ENCODE measurements around the gene OIT3. TPM values are rescaled to one million over a fixed set of nuclear protein-coding genes. Genes with fewer than 3 reads are reported as not detected.

Gene OIT3
- total and polyA plus RNA-seq, 2 of the 8 experiments (the other 6 are each of a cell fraction or from before 2014, with no cell fraction given), result not detected

GRCh38 chr10:72981882-72982529 lies 88.5 kb downstream of the OIT3 start:
- FAIRE-seq, result no peak
- Histone ChIP-seq H4K20me1 (replicated peaks in 1 of 2; ENCODE audit: control insufficient read depth in 1 of 2, insufficient read depth in 2 of 2, low read length in 2 of 2) (no peaks in the 10 kb centered on the region), H2BK120ac (replicated peaks; ENCODE audit: low read depth, low read length) (no peak overlapping the region), H3K56ac (replicated peaks; ENCODE audit: insufficient read length, low read depth, low read length) (no peak overlapping the region), H2BK5ac (ENCODE audit: low read depth, low read length) (no peak overlapping the region), H2BK20ac (ENCODE audit: low read length) (no peak overlapping the region), H3K4me2 (ENCODE audit: insufficient read depth in 1 of 2, low read depth in 2 of 2, low read length in 2 of 2) (no peak overlapping the region), H3K4me1 (replicated peaks in 1 of 4; ENCODE audit: control insufficient read depth in 3 of 4, insufficient read depth in 4 of 4, low read length in 3 of 4) (no peaks in the 10 kb centered on the region), H2AK5ac (ENCODE audit: low read depth, low read length) (no peak overlapping the region), H2AFZ (ENCODE audit: low read length) (no peak overlapping the region), H3K79me2 (ENCODE audit: control insufficient read depth in 1 of 2, insufficient read depth in 2 of 2, low read length in 2 of 2) (no peaks in the 10 kb centered on the region), H3K9me3 (ENCODE audit: insufficient read depth in 2 of 2, low read depth in 1 of 2, low read length in 1 of 2) (0 out of 4 replicates have a peak, but pooled peaks cover 0 to 13% of the 10 kb centered on the region in 2 experiments), H3K27me3 (replicated peaks in 1 of 4; ENCODE audit: control insufficient read depth in 3 of 4, extremely low read depth in 1 of 4, insufficient read depth in 3 of 4, low read length in 3 of 4) (no peaks in the 10 kb centered on the region), H3K4me3 (ENCODE audit: extremely low read depth in 1 of 4, insufficient read depth in 2 of 4, low read depth in 3 of 4, low read length in 4 of 4) (no peak overlapping the region), H2BK12ac (ENCODE audit: low read depth, low read length) (0 out of 2 replicates have a peak overlapping the region, but pooled peaks have one; percentile 2), H3K4ac (replicated peaks; ENCODE audit: insufficient read length, low read depth, low read length) (no peak overlapping the region), H3K27ac (ENCODE audit: low read depth, low read length) (no peak overlapping the region), H3K9ac (replicated peaks in 1 of 4; ENCODE audit: extremely low read depth in 1 of 4, low read depth in 3 of 4, low read length in 3 of 4) (no peak overlapping the region), H4K5ac (ENCODE audit: insufficient read length, low read depth, low read length) (no peak overlapping the region), H3K23ac (ENCODE audit: insufficient read length) (no peak overlapping the region), H3K36me3 (ENCODE audit: control insufficient read depth in 2 of 4, insufficient read depth in 4 of 4, low read length in 3 of 4) (peaks cover 0 to 2% (median under 1%) of the 10 kb centered on the region in 4 experiments; a peak in 1 of 8 replicates), H4K91ac (replicated peaks; ENCODE audit: insufficient read length, low read length) (no peak overlapping the region), H3K79me1 (ENCODE audit: low read depth, low read length) (no peaks in the 10 kb centered on the region), H2BK15ac (ENCODE audit: low read length) (no peak overlapping the region), H3K23me2 (ENCODE audit: low read depth, low read length) (peaks cover 3% of the 10 kb centered on the region; the same call in 1 of the 2 replicates), H3K18ac (ENCODE audit: extremely low read depth, low read length) (no peak overlapping the region), H4K8ac (ENCODE audit: extremely low read depth, insufficient read depth, low read length) (no peak overlapping the region), H3K14ac (ENCODE audit: insufficient read length) (no peak overlapping the region)
- 90% methylated on average over 2 of the region's 2 CpGs; no CpG with 5 or more reads in 1 of the 2 experiments for WGBS, 2 experiments (ENCODE audit: extremely low coverage in 1 of 2, insufficient coverage in 1 of 2, insufficient read length in 1 of 2, insufficient replicate concordance in 2 of 2, low coverage in 1 of 2, low lambda C conversion rate in 2 of 2, missing lambda C conversion rate in 1 of 2)
- CTCF ChIA-PET (ENCODE audit: partially characterized antibody), result interaction anchor here (0.6 to 1.8 kb wide), 3 partner anchors 9 to 618 kb away, joined by 3 to 6 read pairs (median 3); no protein-coding TSS in a partner anchor
- DNase-seq (ENCODE audit: low read depth in 1 of 2, low spot score in 2 of 2), result no peak
- POLR2A ChIA-PET (ENCODE audit: partially characterized antibody), result interaction anchor here (0.5 to 0.6 kb wide), 3 partner anchors 16 to 576 kb away, joined by 3 read pairs; no protein-coding TSS in a partner anchor
- TF ChIP-seq BRCA1 (IDR thresholded peaks at IDR 0.05; ENCODE audit: low read depth, low read length), result no peak
- TF ChIP-seq RBBP5 (IDR thresholded peaks at IDR 0.05; ENCODE audit: borderline replicate concordance, low read depth, low read length), result no peak
- no peak for TF ChIP-seq JUND (IDR thresholded peaks at IDR 0.05; ENCODE audit: low read length)
- no peak for TF ChIP-seq PHF8 (conservative IDR thresholded peaks at IDR 0.05; ENCODE audit: low read depth, low read length)
- TF ChIP-seq GABPA (IDR thresholded peaks at IDR 0.05; ENCODE audit: borderline replicate concordance, insufficient read depth, low read length), result no peak
- no peak for TF ChIP-seq HDAC2 (IDR thresholded peaks at IDR 0.05; ENCODE audit: borderline replicate concordance in 1 of 2, low read depth in 2 of 2, low read length in 2 of 2)

Measured in H1 (cell line).